ENCODE measurements around the gene SPDYE16.
"Not testable (repeated sequence)": the region's sequence is repeated elsewhere in the genome, so short reads cannot be mapped to it uniquely, and the experiment has no call there.

GRCh38 chr7:76559685-76560084 is 16.6 kb upstream of the SPDYE16 start:
- not testable (repeated sequence) for TF ChIP-seq CTCF, POLR2A, POLR2AphosphoS5 (IDR thresholded peaks at IDR 0.05)
